Measurements from ENCODE around the gene ZSCAN20. TPM values are rescaled to one million over a fixed set of nuclear protein-coding genes. Genes with fewer than 3 reads are reported as not detected.

ZSCAN20 gene
- polyA plus RNA-seq, 1 donor from 2014 or later: 3.3 TPM

DNA sequence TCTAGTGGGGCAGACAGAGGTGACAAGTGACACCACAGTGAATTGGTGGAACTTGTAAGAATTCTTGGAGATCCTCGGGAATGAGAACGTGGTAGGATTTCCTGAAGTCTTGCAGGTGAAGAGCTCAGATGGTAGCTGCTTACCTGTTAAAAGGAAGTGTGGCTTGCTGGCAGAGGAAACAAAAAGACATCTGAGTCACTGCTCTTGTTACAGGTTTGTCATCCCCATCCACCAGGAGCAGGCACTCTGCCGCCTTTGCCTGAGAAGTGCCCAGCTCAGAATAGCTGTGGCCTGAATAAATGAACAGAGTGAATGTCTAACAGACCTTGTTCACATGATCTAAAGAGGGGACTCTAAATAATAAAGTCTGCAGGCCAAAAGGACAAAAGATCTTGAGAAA lies 12.3 kb upstream of the ZSCAN20 start:
- Histone ChIP-seq H3K4me2 (ENCODE audit: low read length) (no peak overlapping the region), H3K9me2 (ENCODE audit: insufficient read depth, low read length) (no peaks in the 10 kb centered on the region), H3K9me3 (ENCODE audit: low read length) (no peaks in the 10 kb centered on the region), H2AFZ (ENCODE audit: low read depth, low read length) (no peak overlapping the region), H3F3A (ENCODE audit: insufficient read depth, low read length, poor library complexity, severe bottlenecking) (no peaks in the 10 kb centered on the region), H3K4me3 (ENCODE audit: low read length) (no peak overlapping the region), H3K9ac (ENCODE audit: low read length) (no peak overlapping the region), H3K27ac (ENCODE audit: low read length) (no peak overlapping the region), H3K27me3 (ENCODE audit: insufficient read depth, low read depth, low read length) (no peaks in the 10 kb centered on the region), H3K36me3 (ENCODE audit: insufficient read depth, low read length) (no peaks in the 10 kb centered on the region), H4K20me1 (ENCODE audit: insufficient read depth) (no peaks in the 10 kb centered on the region), H3K79me2 (replicated peaks; ENCODE audit: insufficient read depth, low read length) (no peaks in the 10 kb centered on the region)
- TF ChIP-seq EP300 (conservative IDR thresholded peaks at IDR 0.05; ENCODE audit: poor library complexity, severe bottlenecking) (no peak), MXI1 (conservative IDR thresholded peaks at IDR 0.05; ENCODE audit: poor library complexity, severe bottlenecking) (no peak), RAD21 (conservative IDR thresholded peaks at IDR 0.05) (no peak), SMC3 (conservative IDR thresholded peaks at IDR 0.05; ENCODE audit: poor library complexity) (no peak), TAF1 (IDR thresholded peaks at IDR 0.05; ENCODE audit: low read depth) (no peak), EZH2 (IDR thresholded peaks at IDR 0.05; ENCODE audit: borderline replicate concordance, insufficient read depth, low read length, poor library complexity, severe bottlenecking) (no peak), POLR2AphosphoS5 (IDR thresholded peaks at IDR 0.05) (no peak)
- TF ChIP-seq, protein P1, sequence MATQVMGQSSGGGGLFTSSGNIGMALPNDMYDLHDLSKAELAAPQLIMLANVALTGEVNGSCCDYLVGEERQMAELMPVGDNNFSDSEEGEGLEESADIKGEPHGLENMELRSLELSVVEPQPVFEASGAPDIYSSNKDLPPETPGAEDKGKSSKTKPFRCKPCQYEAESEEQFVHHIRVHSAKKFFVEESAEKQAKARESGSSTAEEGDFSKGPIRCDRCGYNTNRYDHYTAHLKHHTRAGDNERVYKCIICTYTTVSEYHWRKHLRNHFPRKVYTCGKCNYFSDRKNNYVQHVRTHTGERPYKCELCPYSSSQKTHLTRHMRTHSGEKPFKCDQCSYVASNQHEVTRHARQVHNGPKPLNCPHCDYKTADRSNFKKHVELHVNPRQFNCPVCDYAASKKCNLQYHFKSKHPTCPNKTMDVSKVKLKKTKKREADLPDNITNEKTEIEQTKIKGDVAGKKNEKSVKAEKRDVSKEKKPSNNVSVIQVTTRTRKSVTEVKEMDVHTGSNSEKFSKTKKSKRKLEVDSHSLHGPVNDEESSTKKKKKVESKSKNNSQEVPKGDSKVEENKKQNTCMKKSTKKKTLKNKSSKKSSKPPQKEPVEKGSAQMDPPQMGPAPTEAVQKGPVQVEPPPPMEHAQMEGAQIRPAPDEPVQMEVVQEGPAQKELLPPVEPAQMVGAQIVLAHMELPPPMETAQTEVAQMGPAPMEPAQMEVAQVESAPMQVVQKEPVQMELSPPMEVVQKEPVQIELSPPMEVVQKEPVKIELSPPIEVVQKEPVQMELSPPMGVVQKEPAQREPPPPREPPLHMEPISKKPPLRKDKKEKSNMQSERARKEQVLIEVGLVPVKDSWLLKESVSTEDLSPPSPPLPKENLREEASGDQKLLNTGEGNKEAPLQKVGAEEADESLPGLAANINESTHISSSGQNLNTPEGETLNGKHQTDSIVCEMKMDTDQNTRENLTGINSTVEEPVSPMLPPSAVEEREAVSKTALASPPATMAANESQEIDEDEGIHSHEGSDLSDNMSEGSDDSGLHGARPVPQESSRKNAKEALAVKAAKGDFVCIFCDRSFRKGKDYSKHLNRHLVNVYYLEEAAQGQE (IDR thresholded peaks at IDR 0.05; ENCODE audit: borderline replicate concordance): no peak
- TF ChIP-seq, protein P2, sequence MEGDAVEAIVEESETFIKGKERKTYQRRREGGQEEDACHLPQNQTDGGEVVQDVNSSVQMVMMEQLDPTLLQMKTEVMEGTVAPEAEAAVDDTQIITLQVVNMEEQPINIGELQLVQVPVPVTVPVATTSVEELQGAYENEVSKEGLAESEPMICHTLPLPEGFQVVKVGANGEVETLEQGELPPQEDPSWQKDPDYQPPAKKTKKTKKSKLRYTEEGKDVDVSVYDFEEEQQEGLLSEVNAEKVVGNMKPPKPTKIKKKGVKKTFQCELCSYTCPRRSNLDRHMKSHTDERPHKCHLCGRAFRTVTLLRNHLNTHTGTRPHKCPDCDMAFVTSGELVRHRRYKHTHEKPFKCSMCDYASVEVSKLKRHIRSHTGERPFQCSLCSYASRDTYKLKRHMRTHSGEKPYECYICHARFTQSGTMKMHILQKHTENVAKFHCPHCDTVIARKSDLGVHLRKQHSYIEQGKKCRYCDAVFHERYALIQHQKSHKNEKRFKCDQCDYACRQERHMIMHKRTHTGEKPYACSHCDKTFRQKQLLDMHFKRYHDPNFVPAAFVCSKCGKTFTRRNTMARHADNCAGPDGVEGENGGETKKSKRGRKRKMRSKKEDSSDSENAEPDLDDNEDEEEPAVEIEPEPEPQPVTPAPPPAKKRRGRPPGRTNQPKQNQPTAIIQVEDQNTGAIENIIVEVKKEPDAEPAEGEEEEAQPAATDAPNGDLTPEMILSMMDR (IDR thresholded peaks at IDR 0.05; ENCODE audit: poor library complexity, severe bottlenecking): no peak

- Histone ChIP-seq H3K4me3 (ENCODE audit: low read length) (no peak overlapping the region), H3K27me3 (ENCODE audit: insufficient read depth, low read depth, low read length) (no peaks in the 10 kb centered on the region), H2AFZ (ENCODE audit: low read depth, low read length) (no peak overlapping the region), H3K36me3 (ENCODE audit: insufficient read depth, low read length) (no peaks in the 10 kb centered on the region), H3K9me3 (ENCODE audit: low read length) (no peaks in the 10 kb centered on the region), H3K9ac (ENCODE audit: low read length) (no peak overlapping the region), H3F3A (ENCODE audit: insufficient read depth, low read length, poor library complexity, severe bottlenecking) (no peaks in the 10 kb centered on the region), H3K9me2 (ENCODE audit: insufficient read depth, low read length) (no peaks in the 10 kb centered on the region), H3K27ac (ENCODE audit: low read length) (no peak overlapping the region), H3K4me2 (ENCODE audit: low read length) (no peak overlapping the region), H4K20me1 (ENCODE audit: insufficient read depth) (no peaks in the 10 kb centered on the region), H3K79me2 (replicated peaks; ENCODE audit: insufficient read depth, low read length) (no peaks in the 10 kb centered on the region)
- no peak for TF ChIP-seq EP300 (conservative IDR thresholded peaks at IDR 0.05; ENCODE audit: poor library complexity, severe bottlenecking)
- no peak for TF ChIP-seq RAD21 (conservative IDR thresholded peaks at IDR 0.05)
- TF ChIP-seq TAF1 (IDR thresholded peaks at IDR 0.05; ENCODE audit: low read depth): no peak
- TF ChIP-seq, protein P1 (IDR thresholded peaks at IDR 0.05; ENCODE audit: borderline replicate concordance): no peak
- TF ChIP-seq SMC3 (conservative IDR thresholded peaks at IDR 0.05; ENCODE audit: poor library complexity): no peak
- no peak for TF ChIP-seq MXI1 (conservative IDR thresholded peaks at IDR 0.05; ENCODE audit: poor library complexity, severe bottlenecking)
- TF ChIP-seq, protein P2 (IDR thresholded peaks at IDR 0.05; ENCODE audit: poor library complexity, severe bottlenecking): no peak
- TF ChIP-seq POLR2AphosphoS5 (IDR thresholded peaks at IDR 0.05): no peak
Measured at GRCh38 chr1:33460947-33461629, 11.4 kb upstream of the ZSCAN20 start.

All from neural cell (in vitro differentiated cells).